HG03108 (cell line): ENCODE data around the gene AGBL1.

Experiments
- ATAC-seq: cut with Tn5 transposase; IDR thresholded peaks from one replicate; pipeline ENCODE4 v1.9.1; 2021; ENCODE audit warnings: moderate library complexity; ENCODE audit not compliant: unreplicated experiment

AGBL1 gene

DNA sequence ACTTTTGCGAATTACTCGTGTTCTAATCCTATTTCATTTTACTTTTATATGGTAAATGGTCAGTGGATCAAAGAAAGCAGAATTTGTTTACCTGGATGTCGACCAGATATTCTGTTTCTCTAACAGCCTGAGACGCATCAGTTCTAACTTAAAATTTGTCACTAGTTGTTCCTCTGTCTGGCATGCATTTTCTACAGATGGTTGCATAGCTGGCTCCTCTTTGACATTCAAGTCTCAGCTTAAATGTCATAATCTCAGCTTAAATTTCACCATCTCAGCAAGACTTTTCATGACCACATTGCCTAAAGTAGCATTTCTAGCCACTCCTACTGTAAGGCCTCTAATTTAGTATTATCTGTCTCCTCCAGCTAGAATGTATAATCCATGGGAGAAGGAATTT is 609.3 kb downstream of the AGBL1 start:
- no peak for ATAC-seq

DNA sequence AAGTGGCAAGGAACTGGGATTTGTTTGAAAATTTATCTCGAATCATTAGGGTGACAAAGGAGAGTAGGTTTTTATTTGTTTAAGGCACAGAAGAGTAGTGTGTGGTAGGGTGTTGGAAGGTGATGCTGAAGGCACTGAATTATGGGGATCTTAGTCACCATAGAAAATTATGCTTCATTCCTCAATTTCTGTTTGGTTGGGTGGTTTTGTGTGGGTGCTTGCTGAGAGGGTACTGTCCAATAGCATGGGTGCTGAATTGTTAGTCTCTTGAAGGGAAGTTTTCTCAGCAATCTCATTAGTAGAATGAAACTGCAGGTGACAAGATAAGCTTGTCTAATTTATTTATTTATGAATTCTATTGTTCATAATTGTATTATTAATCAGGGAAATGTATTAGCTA is 610.9 kb downstream of the AGBL1 start:
- ATAC-seq = no peak

DNA sequence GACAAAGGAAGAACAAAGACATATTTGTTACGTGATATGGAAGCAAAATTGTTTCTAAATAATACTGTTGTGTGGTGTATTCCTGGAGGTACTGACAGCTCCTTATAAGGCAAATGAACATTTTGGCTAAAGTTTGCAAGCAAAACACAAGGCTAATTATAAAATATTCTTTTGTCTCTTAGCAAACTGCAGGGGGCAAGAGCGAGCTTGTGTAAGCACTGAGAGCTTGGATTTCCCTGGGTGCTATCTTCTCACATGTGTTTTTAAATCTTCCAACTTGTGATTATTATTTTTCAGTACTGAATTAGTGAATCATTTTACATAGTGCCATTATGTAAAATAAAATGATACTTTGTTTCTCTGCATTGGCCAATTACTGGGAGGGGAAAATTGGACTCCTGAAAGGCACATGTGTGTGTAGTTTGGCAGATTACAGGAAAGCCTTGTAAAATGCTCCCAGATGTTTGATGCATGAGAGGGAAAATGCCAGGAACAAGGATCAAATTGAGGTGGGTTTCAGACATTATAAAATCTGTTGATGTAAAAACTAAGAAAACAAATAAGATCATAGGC is 611.5 kb downstream of the AGBL1 start:
- no peak for ATAC-seq

DNA sequence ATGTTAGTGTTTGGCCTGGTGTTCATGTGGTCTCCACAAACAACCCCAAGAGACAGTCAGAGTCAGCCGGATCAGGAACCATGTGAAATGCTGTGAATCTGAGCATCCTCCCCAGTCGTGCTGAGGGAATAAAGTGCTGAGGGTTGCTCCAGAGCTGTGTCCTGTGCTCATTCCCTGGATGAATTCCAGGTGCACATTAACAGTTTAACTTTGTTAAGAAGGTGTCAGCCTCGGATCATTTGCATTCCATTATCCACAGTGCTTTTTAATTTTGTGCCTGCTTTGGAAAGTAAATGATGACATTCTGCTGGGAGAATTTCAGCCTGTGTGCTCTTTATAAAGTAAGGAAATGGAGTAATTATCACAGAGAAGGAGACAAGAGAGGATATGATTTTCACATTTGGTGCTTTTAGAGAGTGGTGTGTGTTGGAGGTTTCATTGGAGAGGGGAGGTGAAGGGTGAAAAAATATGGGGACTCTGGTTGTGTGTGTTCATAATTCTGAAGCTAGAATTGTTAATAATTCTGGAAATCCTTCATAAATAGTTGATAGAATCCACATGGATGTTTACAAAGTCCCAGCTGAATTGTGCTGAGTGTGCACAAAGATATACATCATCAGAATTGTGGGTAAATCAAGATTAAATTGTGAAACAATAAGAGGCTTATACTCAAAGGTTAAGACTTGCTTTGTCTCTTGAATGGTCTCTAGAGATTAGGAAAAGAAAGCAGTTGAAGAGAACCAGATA is 621.4 kb downstream of the AGBL1 start:
- no peak for ATAC-seq

DNA sequence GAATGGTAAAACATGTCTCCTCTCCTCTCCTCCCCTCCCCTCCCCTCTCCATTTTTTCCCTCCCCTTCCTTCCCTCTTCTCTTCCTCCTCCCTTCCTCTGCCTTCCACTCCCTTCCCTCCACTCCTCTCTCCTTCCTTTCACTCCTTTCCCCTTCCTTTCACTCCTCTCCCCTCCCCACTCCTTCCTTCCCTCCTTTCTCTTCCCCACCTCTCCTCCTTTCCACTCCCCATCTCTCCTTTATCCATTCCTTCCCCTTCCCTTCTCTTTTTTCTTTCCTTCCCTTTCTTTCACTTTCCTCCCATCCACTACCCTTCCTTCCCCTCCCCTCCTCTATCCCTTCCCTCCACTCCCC is 621.9 kb downstream of the AGBL1 start:
- ATAC-seq = no peak

DNA sequence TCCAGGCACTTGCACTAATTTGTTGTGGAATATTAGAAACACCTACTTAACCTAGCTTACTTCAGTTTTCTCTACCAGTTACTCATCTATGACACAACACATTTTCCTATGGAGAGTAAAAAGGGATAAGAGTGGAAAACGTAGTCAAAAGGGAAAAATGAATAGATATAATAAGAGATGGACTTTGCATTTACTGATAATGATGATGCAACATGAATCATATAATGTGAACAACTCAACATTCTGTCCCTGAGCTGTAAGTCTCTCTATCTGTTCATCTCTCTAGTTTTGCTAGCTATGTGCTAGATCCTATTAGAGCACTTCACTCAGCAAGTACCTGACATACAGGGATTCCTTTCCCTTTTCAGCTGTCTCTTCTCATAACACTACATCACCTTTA is 627.1 kb downstream of the AGBL1 start:
- ATAC-seq = no peak

DNA sequence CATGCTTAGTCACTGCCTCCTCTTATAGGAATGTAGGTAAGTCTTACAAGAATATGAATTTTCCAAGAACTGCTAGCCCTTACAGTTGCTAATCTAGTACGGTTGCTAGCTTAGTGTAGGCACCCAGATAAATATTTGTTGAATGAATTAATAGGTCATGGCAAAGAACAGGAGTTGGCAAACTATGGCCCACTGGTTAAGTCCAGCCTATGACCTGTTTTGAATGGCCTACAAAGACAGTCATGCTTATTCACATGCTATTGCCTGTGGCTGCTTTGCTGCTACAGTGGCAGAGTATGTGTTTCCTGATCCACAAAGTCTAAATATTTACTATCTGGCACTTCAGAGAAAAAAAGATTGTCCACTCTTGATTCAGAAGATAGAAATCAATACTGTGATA is 631.8 kb downstream of the AGBL1 start:
- ATAC-seq = no peak

DNA sequence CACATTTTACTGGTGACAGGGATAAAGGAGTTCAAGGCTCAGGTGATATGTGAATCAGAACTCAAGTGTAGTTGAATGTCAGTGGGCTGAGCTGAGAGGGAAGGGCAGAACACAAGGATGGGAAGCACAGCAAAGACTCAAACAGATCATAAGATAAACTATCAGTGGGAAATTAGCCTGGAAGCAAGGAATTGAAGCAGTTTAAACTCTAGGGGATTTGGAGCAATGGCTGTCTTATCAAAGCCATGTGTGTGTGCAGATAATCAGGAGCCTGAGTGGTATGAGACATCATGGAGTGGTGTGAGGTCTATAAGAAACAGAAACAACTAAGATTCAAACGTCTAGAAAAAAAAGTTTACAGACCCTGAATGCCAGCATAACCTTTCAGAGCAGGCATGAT is 634.6 kb downstream of the AGBL1 start:
- no peak for ATAC-seq

DNA sequence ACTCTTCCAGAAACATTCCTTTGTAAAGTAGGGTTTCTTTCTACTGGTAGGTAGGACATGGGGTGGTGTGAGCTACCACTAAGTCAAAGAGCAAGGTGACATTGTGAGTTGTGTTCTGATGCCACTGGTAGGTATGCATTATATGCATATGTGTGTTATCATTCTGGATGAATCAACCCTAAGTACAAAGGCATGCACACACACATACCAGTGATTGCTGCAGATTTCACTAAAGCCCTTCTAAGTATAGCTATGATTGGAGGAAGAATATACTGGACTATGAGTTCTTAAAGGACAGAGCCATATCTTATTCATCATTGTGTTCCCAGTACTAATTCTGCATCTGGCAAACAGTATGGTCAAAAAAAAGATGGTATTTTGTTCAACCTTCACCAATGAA is 646.0 kb downstream of the AGBL1 start:
- no peak for ATAC-seq

DNA sequence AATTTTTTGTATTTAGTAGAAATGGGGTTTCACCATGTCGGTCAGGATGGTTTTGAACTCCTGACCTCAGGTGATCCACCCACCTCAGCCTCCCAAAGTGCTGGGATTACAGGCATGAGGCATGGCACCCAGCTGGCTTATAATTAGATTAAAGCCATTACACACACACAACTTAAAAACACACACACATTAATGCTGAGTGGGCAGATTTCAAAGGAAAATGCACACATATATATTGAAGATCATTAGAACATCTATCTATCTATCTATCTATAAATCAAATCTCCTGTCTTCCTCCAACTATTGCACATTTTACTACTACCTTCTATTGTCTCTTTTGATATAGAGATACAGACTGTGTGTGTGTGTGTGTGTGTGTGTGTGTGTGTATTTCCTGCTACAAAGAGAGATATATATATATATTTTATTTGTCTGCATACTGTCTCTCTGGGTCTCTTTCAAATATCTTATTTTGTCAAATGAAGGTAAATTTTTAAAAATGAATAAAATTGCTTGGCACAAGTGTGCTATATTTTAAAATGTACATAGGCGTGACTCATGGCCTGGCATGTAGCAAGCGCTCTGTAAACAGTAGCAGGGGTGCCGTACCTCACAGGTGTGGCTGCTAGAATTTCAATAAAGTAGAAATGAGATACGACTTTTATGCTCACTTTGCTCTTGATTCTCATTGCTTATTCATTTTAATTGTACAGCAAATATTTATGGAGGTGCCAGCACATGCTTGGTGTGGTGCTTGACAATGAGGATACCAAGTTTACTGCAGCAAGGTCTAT is 655.8 kb downstream of the AGBL1 start:
- no peak for ATAC-seq

DNA sequence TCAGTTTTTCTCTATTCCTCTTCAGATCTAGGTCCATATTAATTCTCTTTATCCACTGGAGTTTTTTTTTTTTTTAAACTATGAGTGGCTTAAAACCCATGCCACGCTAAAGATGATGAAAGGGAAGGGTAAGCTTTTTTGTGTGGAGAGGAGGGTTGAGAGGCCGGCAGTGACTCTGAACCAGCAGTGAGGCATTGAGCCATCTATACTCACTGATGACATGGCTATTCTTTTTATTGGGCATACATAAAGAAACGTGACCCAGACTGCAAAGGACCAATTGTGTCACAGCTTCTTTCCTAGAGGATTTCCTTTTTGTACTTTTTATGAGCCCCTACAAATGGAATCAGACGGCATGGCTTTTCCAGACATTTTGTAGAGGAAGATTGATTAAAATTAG is 662.2 kb downstream of the AGBL1 start:
- ATAC-seq = no peak

DNA sequence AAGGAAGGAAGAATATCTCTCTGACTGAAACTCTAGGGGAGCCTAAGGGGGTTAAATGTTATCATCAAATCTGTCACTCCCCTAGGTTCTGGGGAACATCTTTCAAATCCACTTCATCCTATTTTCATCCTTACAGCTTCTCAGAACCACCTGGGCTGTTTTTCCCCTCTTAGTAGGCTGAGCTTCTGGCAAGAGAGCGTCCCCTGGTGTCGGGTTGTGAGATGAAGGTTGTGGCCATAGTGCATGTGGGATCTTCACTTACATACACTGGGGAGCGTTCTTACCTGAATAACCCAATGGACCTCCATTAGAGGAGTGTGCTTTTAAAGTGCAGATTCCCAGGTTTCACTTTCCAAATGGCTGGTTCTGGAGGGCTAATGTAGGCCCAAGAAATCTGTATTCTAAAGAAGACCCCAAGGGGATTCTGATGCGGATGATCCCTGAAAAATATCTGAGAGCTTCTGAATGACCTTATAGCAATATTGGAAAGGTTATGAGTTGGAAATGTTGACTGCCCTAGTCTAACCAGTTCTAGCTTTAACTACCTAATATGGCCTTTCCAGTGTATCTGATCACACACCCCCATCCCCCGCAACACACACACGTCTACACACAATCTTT is 663.7 kb downstream of the AGBL1 start:
- ATAC-seq = no peak

DNA sequence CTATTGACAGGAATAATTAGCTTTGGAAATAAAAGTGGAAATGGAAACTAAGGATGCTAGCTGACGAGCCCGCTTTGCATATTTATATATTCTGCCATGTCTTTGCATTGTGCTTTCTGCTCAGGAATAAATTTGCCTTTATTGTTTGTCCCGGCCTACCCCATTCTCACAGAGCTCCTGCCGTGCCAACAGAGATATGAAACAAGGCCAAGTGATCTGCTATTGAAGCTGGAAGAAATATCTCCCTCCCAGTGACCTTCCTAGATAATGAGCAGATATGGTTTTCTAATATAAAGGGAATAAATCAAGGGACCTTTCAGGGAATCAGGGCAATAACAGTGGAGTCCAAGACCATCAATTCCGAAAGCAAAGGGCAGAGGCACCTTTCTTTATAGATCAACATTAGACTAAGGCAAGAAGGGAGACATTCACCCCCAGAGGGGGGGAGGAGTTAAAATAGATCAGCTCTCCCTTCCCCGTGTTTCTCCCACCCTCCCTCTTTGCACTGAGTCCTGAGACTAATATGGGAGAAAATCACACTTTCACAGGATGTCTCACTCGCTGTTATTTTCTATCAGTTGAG is 664.6 kb downstream of the AGBL1 start:
- no peak for ATAC-seq

DNA sequence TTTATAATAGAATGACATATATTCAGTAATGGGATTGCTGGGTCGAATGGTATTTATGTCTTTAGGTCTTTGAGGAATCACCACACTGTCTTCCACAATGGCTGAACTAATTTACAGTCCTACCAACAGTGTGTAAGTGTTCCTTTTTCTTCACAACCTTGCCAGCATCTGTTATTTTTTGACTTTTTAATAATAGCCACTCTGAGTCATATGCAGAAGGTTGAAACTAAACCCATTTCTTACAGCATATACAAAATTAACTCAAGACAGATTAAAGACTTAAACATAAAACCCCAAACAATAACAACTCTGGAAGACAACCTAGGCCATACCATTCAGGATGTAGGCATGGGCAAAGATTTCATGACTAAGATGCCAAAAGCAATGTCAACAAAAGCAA is 671.4 kb downstream of the AGBL1 start:
- no peak for ATAC-seq

DNA sequence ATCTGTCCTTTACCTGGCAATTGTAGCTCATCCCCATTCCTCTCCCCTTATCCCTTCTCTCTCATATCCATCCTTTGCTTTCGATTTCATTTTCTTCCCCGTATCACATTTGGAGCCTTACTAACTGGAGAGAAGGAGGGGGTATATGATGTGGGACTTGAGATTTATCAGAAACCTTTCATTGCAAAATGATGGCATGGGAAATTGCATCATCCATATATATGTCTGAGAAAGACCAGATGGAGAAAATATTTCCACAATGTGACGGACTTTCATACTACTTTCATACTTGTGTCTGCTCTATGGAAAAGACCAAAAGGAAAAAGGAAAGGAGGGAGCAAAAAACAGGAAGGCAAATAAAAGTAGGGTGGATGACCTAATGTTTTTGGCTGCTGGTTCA is 675.2 kb downstream of the AGBL1 start:
- ATAC-seq = no peak

DNA sequence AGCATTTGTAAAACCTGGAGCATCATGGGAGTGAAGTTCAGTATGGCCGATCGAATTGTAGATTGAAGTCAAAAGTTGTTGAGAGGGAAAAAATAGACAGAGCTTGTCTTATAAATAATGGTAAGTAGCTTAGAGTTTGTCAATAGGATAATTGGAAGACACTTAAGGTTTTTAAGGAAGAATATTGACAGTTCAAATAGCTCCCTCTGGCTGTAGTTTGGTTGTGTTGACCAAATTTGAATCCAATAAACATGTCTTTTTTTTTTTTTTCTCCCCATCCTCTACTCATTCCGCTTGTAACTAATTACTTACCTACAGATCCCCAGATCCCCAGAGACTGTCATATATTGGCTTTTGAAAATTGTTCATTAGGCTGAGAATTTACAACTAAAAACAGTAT is 677.0 kb downstream of the AGBL1 start:
- no peak for ATAC-seq

DNA sequence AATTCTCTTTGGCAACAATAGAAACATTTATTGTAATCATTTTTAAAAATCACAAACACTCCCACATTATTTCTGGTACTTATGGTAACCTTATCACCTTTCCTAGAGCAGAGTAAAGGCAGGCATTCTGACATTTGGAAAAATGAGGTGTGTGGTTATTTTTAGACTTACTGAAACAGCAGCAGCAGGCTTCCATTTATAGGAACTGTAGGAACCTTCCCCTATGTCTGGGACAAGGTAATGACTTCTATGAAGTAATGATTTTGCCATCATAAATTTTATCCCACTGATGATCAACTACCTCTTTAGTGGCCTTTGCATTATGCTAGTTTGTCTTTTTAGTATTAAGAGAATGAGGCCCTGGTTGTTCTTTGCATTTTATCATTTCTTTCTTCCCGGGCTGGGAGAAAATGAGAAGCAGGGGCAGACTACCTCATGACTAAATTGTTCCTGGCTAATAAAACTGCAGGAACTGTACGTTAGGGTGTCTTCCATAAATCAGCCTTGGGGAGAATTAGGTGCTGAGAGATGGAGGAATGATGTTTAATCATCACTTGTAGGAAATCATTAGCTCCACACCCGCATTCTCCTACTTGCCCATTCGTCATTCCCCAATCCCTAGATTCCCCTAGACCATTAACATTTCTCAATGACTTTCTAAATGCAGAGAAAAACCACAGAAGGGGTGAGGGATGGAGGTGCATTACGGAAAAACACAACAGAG is 680.3 kb downstream of the AGBL1 start:
- ATAC-seq = no peak

DNA sequence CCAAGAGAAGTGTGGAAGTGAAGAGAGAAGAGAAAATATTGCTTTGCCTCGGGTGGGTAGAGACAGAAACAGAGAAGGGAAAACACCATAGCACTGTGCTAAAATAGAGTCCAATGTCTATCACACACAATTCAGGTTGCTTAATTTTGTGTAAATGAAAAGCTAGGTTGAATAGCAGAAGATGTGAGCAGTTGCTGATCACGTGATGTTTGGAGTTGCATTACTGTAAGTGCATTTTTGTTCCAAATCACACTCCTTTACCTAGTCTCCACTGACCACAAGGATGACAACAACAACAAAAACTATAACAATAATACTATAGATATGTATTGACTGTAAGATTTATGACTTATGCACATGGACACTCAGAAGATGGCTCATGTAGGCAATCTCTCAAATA is 683.2 kb downstream of the AGBL1 start:
- no peak for ATAC-seq

DNA sequence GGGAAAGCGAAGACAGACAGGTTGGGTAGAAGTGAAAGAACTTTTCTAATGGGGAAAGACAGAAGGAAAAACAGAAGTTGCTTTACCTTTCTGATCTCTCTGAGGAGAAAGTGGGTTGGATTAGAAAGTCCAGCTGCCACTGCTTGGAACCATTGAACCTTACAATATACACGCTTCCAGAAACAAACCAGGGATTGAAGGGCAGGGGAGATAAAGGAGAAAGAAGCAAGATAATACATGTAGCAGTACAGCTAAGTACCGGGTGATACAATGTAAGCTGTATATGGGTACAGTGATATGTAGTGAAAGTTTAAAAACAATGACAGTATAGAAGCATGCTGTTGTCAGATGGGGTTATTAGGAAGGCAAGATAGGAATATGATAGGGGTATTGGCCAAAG is 684.4 kb downstream of the AGBL1 start:
- no peak for ATAC-seq

DNA sequence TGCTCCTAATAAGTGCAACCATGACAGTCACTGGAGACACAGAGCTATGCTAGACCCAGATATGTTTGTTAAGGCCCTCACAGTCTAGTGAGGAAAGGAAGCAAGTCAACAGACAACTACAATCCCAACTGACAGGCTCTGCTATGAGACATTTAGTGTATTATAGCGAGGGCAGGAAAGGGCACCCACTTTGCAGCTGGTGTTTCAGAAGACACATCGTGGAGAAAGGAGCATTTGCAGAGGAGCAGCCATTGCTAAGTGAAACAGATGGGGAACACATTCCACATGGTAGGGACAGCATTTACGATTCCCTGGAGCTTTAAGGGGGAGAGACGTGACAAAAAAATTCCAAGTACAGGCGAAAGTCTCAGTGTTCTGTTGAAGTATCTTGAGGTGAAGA is 685.6 kb downstream of the AGBL1 start:
- no peak for ATAC-seq
